AG10803 (cell line): ENCODE data around the gene POM121L2.

Source experiments
- DNase-seq: peaks from one replicate; pipeline ENCODE4 v3.0.0; 2010; ENCODE audit warnings: low read depth
- H3K4me3 ChIP-seq: 2 replicates; pipeline ENCODE4 v1.5.1; 2011; ENCODE audit warnings: mild to moderate bottlenecking, low read length, control low read depth
- TF ChIP-seq, protein P1 (sequence below): conservative IDR thresholded peaks from 2 replicates; pipeline ENCODE4 v1.5.1; 2011; ENCODE audit warnings: mild to moderate bottlenecking, low read length, control low read depth, inconsistent platforms

POM121L2 gene

DNA sequence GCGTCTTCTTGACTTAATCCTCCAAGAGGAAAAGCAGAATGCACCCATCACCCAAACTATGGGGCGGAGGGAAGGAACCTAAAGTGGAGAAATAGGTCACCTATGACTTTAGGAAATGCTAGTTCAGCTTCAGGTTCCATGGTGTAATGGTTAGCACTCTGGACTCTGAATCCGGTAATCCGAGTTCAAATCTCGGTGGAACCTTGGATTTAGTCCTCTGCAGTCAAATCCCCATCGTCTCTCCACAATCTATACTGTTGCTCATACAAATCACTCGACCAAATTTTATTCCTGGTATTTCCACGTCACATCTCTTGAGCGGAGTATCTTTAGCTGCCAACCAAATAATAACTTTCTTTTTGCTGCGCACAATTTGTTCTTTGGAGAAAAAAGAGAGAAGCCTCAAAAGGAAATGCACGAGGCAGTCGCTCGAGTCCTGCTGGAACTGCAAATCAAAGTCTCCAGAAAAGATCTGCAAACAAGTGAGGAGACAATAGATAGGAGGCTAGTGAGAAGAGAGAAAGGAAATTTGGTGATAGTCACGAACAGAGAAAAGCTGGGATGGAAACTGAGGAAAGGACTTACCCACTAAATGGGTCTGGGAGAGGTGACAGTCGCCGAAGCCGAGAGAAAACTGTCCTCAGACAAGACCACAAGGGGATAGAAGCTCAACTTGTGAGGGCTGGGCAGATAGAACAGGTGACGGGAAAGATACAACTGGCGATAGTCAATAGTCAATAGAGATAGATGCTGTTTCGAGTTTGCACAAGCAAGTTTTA is 16.6 kb downstream of the POM121L2 start:
- peak; percentile 67 for DNase-seq
- peak overlapping the region; percentile 63 for H3K4me3 ChIP-seq
- TF ChIP-seq, protein P1, sequence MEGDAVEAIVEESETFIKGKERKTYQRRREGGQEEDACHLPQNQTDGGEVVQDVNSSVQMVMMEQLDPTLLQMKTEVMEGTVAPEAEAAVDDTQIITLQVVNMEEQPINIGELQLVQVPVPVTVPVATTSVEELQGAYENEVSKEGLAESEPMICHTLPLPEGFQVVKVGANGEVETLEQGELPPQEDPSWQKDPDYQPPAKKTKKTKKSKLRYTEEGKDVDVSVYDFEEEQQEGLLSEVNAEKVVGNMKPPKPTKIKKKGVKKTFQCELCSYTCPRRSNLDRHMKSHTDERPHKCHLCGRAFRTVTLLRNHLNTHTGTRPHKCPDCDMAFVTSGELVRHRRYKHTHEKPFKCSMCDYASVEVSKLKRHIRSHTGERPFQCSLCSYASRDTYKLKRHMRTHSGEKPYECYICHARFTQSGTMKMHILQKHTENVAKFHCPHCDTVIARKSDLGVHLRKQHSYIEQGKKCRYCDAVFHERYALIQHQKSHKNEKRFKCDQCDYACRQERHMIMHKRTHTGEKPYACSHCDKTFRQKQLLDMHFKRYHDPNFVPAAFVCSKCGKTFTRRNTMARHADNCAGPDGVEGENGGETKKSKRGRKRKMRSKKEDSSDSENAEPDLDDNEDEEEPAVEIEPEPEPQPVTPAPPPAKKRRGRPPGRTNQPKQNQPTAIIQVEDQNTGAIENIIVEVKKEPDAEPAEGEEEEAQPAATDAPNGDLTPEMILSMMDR = no peak

DNA sequence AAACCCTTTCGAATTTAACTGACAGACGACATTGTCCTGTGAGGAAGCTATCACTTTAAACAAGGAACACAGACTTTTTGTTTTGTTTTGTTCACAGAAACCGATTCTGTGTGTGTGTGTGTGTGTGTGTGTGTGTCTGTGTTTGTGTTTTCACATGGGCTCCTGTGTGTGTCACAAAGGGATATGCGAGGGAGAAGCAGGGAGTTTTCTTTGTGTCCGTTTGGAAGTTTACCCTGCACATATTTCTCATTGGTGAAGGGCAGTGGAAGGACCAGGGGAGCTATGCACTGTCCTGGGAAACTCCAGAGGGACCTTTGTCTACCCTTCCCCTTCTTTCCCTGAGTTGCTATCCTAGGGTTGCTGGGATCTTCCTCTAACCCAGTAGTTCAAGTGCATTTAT is 17.7 kb downstream of the POM121L2 start:
- no peak overlapping the region for H3K4me3 ChIP-seq
- TF ChIP-seq, protein P1 = no peak
- no peak for DNase-seq

DNA sequence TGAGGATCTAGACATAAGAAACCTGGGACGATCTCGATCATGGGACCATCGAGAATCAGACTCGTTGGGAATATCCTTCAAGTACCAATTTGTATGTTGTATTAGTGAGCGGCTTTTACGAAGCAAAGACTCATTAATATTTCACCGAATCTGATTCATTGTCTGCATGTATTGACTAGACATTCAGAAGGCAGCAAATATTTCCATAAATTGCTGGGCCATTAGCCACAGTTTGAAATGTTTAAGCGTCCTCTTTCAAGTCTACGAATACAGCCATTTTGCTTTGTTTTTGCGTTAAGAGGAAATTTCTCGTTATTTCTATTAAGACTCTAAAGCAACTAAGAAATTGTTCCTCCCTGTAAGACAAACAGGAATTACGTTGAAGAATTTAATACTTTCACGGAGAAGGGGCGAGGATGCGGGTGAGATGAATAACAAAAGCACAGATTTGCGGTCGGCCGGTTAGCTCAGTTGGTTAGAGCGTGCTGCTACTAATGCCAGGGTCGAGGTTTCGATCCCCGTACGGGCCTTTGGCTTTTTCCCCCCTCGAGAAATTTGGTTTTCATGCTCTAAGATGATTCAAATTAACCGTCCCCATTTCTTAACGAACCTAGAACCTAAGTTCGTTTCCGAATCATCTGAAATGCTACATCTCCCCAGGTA is 18.5 kb downstream of the POM121L2 start:
- H3K4me3 ChIP-seq = no peak overlapping the region; the same call in 1 of the 2 replicates
- DNase-seq = peak; percentile 47
- TF ChIP-seq, protein P1 = no peak

DNA sequence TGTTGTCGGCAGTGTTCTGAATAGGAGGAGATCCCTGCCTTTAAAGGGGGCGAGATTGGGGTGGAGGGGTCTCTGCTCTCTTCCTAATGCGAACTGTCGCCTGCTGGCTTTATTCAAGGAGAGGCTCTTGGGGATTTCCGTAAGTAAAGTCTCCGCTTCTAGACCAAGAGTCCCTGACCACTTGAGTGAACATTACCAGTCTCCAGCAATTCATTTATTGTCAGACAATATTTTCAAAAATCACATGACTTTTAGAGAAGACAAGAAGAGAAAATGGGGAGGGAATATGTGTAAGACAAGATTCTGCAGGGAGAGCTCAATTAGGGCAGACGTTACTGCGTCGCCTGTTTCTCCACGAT is 21.2 kb downstream of the POM121L2 start:
- TF ChIP-seq, protein P1 = no peak
- DNase-seq = no peak
- H3K4me3 ChIP-seq = no peak overlapping the region

DNA sequence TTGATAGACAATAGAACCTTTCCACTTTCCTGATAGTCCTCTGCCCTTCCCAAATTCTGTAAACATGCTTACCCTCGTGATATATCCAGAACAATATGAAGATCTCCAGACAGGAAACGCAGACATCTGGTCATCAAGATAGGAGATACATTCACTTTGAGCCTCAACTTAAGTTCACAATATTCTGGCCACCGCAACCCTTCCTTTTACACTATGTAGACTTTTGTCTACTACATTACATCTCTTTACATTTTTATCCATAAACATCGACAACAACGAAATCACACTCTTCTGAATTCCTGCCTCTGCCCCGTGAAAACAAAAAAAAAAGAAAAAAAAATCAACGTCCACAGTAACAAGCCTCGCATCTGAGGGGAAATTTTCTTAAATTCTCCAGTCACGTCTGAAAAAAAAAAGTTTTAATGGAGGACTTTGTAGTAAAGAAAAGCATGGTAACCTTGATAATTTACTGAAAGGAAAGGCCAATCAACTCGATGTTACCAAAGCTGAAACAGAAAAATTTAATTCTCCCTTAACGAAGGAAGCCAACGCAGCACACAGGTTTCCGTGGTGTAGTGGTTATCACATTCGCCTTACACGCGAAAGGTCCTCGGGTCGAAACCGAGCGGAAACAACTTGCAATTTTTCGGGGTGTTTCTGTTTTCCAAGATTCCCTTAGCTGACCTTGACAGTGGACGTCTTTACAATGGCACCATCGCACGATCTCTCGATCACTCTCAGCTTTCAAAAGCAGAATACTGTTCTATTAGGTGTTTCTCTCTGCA is 21.8 kb downstream of the POM121L2 start:
- DNase-seq = no peak
- no peak overlapping the region for H3K4me3 ChIP-seq
- TF ChIP-seq, protein P1 = no peak

DNA sequence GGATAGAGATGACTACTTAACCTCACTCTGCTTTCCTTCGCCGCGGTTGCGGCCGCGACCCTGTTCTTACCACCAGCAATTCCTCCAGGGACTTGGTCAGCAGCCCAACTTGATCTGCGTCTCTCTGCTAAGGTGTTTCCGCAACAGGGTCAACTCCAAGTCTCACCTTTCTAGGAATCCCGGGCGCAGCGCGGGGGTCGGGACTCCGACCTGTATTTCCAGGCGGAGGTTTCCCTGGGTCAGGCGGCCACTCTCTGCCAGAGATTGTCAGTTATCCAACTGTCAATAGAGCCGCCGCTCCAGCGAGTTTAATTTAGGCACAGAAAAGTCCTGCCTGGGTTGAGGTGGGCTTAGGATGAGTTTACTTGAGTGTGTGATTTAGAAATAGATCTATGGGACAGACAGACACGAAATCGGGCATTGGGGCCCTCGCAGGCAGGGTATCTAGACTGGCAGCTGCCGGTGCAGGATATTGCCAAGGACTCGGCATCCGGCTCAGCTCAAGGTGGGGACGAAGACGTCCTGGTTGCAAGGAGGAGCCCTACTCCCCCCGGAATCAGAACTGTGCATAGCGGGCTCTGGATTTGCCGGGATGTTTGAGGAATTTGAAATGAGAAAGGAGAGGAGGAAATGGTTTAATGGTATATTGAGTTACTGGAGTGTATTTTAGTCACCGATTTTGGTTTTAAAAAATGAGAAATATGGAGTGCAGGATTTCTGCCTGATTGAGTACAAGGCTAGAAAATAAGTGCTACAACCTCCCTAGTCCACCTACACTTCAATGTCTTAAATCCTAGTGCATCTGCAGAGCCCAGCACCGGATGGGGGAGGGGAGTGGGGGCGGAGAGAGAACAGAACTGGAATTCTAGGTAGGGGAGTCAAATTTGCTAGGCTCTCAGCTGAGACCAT is 23.7 kb downstream of the POM121L2 start:
- H3K4me3 ChIP-seq = no peak overlapping the region; the same call in 1 of the 2 replicates
- TF ChIP-seq, protein P1 = no peak
- DNase-seq = no peak
